Left lung (tissue), 10 donors: ENCODE results near the gene HOXA9. TPM values are rescaled to one million over a fixed set of nuclear protein-coding genes. Genes with fewer than 3 reads are reported as not detected.

Experiments used
- ATAC-seq: fragments of 200-7000 bp; cut with Tn5 transposase; one replicate; pipeline ENCODE4 v1.9.1; 2020; ENCODE audit warnings: moderate library complexity
- DNase-seq, 4 donors: peaks; one replicate each; pipeline ENCODE4 v3.0.0-alpha.2; 2013 to 2020
- H3K27ac ChIP-seq, 2 donors: fragments of 200-600 bp; sonication (generic) in 1 of 2; one replicate each; pipeline versions ENCODE4 v1.5.0 to v1.8.0; 2020 to 2021
- H3K27me3 ChIP-seq, 2 donors: fragments of 200-600 bp; sonication (generic) in 1 of 2; one replicate each; pipeline versions ENCODE4 v1.5.0 to v1.8.0; 2020 to 2021
- H3K36me3 ChIP-seq, 2 donors: fragments of 200-600 bp; sonication (generic) in 1 of 2; one replicate each; pipeline versions ENCODE4 v1.5.0 to v1.8.0; 2020 to 2021
- H3K4me1 ChIP-seq, 2 donors: fragments of 200-600 bp; one replicate each; pipeline ENCODE4 v1.8.0; 2021
- H3K4me3 ChIP-seq, 2 donors: fragments of 200-600 bp; sonication (generic) in 1 of 2; one replicate each; pipeline versions ENCODE4 v1.5.0 to v1.8.0; 2020 to 2021; ENCODE audit warnings: mild to moderate bottlenecking in 1 of 2
- H3K9me3 ChIP-seq, 2 donors: fragments of 200-600 bp; sonication (generic) in 1 of 2; one replicate each; pipeline versions ENCODE4 v1.5.0 to v1.8.0; 2020 to 2021
- CTCF ChIP-seq, 2 donors: fragments of 200-600 bp; sonication (generic) in 1 of 2; IDR thresholded peaks; one replicate each; pipeline versions ENCODE4 v1.5.0 to v1.8.0; 2021; ENCODE audit warnings: antibody characterized with exemption in 2 of 2
- intact Hi-C, 2 donors: fragments of 100-400 bp; cut with DNase I; formaldehyde crosslinking; loops; one replicate each; pipeline versions ENCODE4 v1.11.2 to v1.14.2; 2022
- polyA plus RNA-seq, 6 donors: library from polyadenylated mRNA; unstranded; fragments of 120-200 nt; gene quantifications; one replicate each; pipeline ENCODE4 v1.2.1, GENCODE V29; 2013; ENCODE audit not compliant: insufficient read length in 6 of 6
- total RNA-seq, 2 donors: library from RNA; stranded (reverse); fragmentation: NEBNext Ultra II Directional; extraction: Animal tissue kit (Norgen Biotek cat#: 25700); gene quantifications; one replicate each; pipeline ENCODE4 v1.2.1, GENCODE V29; 2021
- donor health status: DM: no; HTN: yes; CAD: no.
- donor health status: DM: no; HTN: no; CAD: no.

Gene HOXA9
- total and polyA plus RNA-seq, 8 donors: 0.38 to 1.4 (median 0.57) TPM

- Histone ChIP-seq H3K4me1 (peaks cover 8 to 43% of the 10 kb centered on the region in 2 donors), H3K27me3 (peaks cover 100% of the 10 kb centered on the region in 2 donors), H3K4me3 (no peak overlapping the region), H3K36me3 (no peaks in the 10 kb centered on the region), H3K9me3 (no peaks in the 10 kb centered on the region), H3K27ac (no peak overlapping the region)
- DNase-seq (peak in 2 of 4 donors; percentile 2 to 21), ATAC-seq (no peak)
- no peak for TF ChIP-seq CTCF (IDR thresholded peaks at IDR 0.05)
- intact Hi-C loops: no loop called here
These were observed 10.5 kb upstream of the HOXA9 start for GRCh38 chr7:27175626-27176523.

- Histone ChIP-seq H3K4me1 (peaks cover 6 to 44% of the 10 kb centered on the region in 2 donors), H3K27ac (no peak overlapping the region), H3K9me3 (no peaks in the 10 kb centered on the region), H3K4me3 (no peak overlapping the region), H3K36me3 (no peaks in the 10 kb centered on the region), H3K27me3 (peaks cover 100% of the 10 kb centered on the region in 2 donors)
- DNase-seq (peak in 1 of 4 donors; percentile 14), ATAC-seq (no peak)
- TF ChIP-seq CTCF (IDR thresholded peaks at IDR 0.05): no peak
- intact Hi-C loops: no loop called here
These were observed 9.7 kb upstream of the HOXA9 start for GRCh38 chr7:27174874-27175625.

- intact Hi-C loops: no loop called here
- peak in 1 of 4 donors; percentile 22 for DNase-seq
- Histone ChIP-seq H3K9me3 (no peaks in the 10 kb centered on the region), H3K4me3 (peak within 1 kb of the TSS; percentile 12 to 47), H3K36me3 (no peaks in the 10 kb centered on the region), H3K27me3 (peaks cover 100% of the 10 kb centered on the region in 2 donors), H3K27ac (no peak within 1 kb of the TSS), H3K4me1 (peaks cover 0 to 44% of the 10 kb centered on the region in 2 donors)
- TF ChIP-seq CTCF (IDR thresholded peaks at IDR 0.05): no peak
- no peak for ATAC-seq
These were observed 8.9 kb upstream of the HOXA9 start, which contains the start of gene HOXA10 for GRCh38 chr7:27173956-27174873. HOXA10 (minus strand) TSS chr7:27174320; CDS start chr7:27174306, 14 bp downstream.

- intact Hi-C loops: no loop called here
- ATAC-seq (peak; percentile 69), DNase-seq (peak in 2 of 4 donors; percentile 43 to 92)
- no peak overlapping the region for H3K27ac ChIP-seq
- H3K4me1 ChIP-seq: peaks cover 0 to 46% of the 10 kb centered on the region in 2 donors
- TF ChIP-seq CTCF (IDR thresholded peaks at IDR 0.05): no peak
- no peaks in the 10 kb centered on the region for H3K36me3 ChIP-seq
- peak overlapping the region; percentile 12 to 47 for H3K4me3 ChIP-seq
- peaks cover 100% of the 10 kb centered on the region in 2 donors for H3K27me3 ChIP-seq
- no peaks in the 10 kb centered on the region for H3K9me3 ChIP-seq
These were observed 8.2 kb upstream of the HOXA9 start for GRCh38 chr7:27173511-27173955.
